ENCODE data around the gene POPDC2.

DNA sequence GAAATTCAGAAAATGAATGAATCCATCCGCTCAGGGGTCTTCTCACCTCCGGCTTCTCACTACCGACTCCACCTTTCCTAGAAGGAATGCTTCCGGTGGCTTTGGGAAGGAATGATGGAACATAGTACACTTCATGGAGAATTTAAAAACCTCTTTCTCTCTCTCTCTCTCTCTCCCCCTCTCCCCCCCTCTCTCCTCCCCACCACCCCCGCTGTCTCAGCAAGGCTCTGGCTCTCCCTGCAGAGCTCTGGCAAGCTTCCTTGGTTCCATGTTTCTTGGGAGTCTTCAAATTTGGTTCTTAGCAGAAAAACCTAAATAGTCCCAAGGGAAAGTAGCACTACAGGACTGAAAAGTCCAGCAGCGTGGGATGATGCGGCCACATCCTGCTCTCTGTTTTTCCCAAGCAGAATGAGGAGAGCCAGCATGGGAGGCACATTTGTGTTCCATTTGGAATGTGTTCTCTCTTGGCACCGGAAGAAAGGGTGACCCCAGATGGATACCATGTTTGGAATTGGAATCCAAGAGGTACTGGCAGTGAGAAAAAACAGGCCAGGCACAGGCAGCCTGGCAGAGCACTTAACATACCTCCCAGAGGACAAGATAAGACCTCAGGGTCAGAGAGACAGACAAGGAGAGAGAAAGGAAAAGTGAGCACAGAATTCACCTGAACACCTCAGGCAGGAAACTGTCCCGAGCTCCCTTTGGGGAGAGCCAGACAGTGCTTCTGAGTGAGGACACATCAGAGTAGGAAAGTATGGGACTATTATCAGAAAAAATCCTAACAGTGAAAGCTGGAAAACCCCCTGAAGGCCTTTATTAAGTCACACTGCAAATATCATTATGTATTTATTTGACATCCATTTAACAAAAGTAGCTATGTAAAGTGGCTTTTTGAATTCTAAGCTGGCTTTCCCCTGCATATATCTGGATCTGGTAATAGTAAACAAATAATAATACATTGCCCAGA is at the start of gene POPDC2:
- TF ChIP-seq CTCF (IDR thresholded peaks at IDR 0.05) (no peak), POLR2A (IDR thresholded peaks at IDR 0.05) (no peak)

Measured in body of pancreas (tissue), 4 donors.